Measurements from ENCODE around the gene SCN5A.

- TF ChIP-seq POLR2A (IDR thresholded peaks at IDR 0.05; ENCODE audit: extremely low read depth, insufficient read length) = no peak
- no peak for TF ChIP-seq CTCF (IDR thresholded peaks at IDR 0.05; ENCODE audit: low read depth, low read length)
Measured at GRCh38 chr3:38545550-38545949, 103.9 kb downstream of the SCN5A start.
